SU-DHL-6 (cell line): Measurements from ENCODE around the gene ANTXR2.

Experiments
- H2AFZ ChIP-seq: fragments of 200-600 bp; sonication (generic); 2 replicates; pipeline ENCODE4 v1.6.1; 2014; ENCODE audit warnings: low read depth, mild to moderate bottlenecking, moderate library complexity, mixed read lengths, antibody characterized with exemption, low read length; ENCODE audit not compliant: severe bottlenecking
- H3F3A ChIP-seq: fragments of 200-600 bp; shearing (Covaris generic); 2 replicates; pipeline ENCODE4 v1.6.0; 2016; ENCODE audit warnings: antibody characterized with exemption, mild to moderate bottlenecking; ENCODE audit not compliant: insufficient read depth
- H3K27ac ChIP-seq: fragments of 200-600 bp; sonication (generic); 2 replicates; pipeline ENCODE4 v1.5.1; 2016; ENCODE audit warnings: low read depth, mild to moderate bottlenecking, low read length, moderate library complexity, mixed read lengths
- H3K27me3 ChIP-seq: fragments of 200-600 bp; sonication (generic), shearing (Covaris generic); 2 replicates; pipeline ENCODE4 v1.6.0; 2014; ENCODE audit warnings: mild to moderate bottlenecking, low read length
- H3K36me3 ChIP-seq: fragments of 200-600 bp; sonication (generic); 2 replicates; pipeline ENCODE4 v1.6.1; 2014; ENCODE audit warnings: mild to moderate bottlenecking, low read length, mixed read lengths
- H3K4me2 ChIP-seq: fragments of 300-600, 200-600 bp; shearing (Covaris generic), sonication (generic); 2 replicates; pipeline ENCODE4 v1.6.0; 2014; ENCODE audit warnings: low read length, low read depth, mild to moderate bottlenecking; ENCODE audit not compliant: poor library complexity, severe bottlenecking
- H3K4me3 ChIP-seq: fragments of 200-600 bp; sonication (generic); 2 replicates; pipeline ENCODE4 v1.5.1; 2014; ENCODE audit warnings: antibody characterized with exemption, low read length, mild to moderate bottlenecking, mixed read lengths; ENCODE audit not compliant: insufficient read depth, poor library complexity, severe bottlenecking
- H3K79me2 ChIP-seq: fragments of 200-600 bp; sonication (generic); 2 replicates; pipeline ENCODE4 v1.6.1; 2014; ENCODE audit warnings: mild to moderate bottlenecking, low read length, moderate library complexity; ENCODE audit not compliant: insufficient read depth
- H3K9ac ChIP-seq: fragments of 200-600 bp; sonication (generic); 2 replicates; pipeline ENCODE4 v1.7.0; 2014; ENCODE audit warnings: mild to moderate bottlenecking, low read length
- H3K9me2 ChIP-seq: fragments of 200-600 bp; sonication (generic); replicated peaks from 2 replicates; pipeline ENCODE4 v1.6.1; 2014; ENCODE audit warnings: low read length; ENCODE audit not compliant: insufficient read depth
- H3K9me3 ChIP-seq: fragments of 200-600 bp; sonication (generic); 2 replicates; pipeline ENCODE4 v1.6.1; 2014; ENCODE audit warnings: low read length, mixed read lengths; ENCODE audit not compliant: insufficient read depth
- H4K20me1 ChIP-seq: fragments of 200-600 bp; sonication (generic); 2 replicates; pipeline ENCODE4 v1.6.1; 2014; ENCODE audit warnings: low read depth, mild to moderate bottlenecking, antibody characterized with exemption, low read length, moderate library complexity, mixed read lengths
- EZH2phosphoT487 ChIP-seq: fragments of 200-600 bp; sonication (generic), shearing (Covaris generic); conservative IDR thresholded peaks from 2 replicates; pipeline ENCODE4 v1.6.1; 2018; ENCODE audit warnings: mild to moderate bottlenecking, antibody characterized with exemption, low read length, moderate library complexity, mixed read lengths
- TF ChIP-seq, protein P1 (sequence below): fragments of 200-600 bp; sonication (generic); IDR thresholded peaks from one replicate; pipeline ENCODE4 v1.5.1; 2017; ENCODE audit warnings: antibody characterized with exemption, mild to moderate bottlenecking, low read length, moderate library complexity; ENCODE audit not compliant: insufficient read depth, poor library complexity, severe bottlenecking

The ANTXR2 gene

GRCh38 chr4:79863333-79863732 lies 209.7 kb downstream of the ANTXR2 start:
- H3K9me3 ChIP-seq: no peaks in the 10 kb centered on the region
- H3K27me3 ChIP-seq: no peaks in the 10 kb centered on the region
- no peak overlapping the region for H2AFZ ChIP-seq
- no peak overlapping the region for H3K9ac ChIP-seq
- no peaks in the 10 kb centered on the region for H3K79me2 ChIP-seq
- H3K4me3 ChIP-seq: no peak overlapping the region
- no peaks in the 10 kb centered on the region for H3F3A ChIP-seq
- no peaks in the 10 kb centered on the region for H4K20me1 ChIP-seq
- no peaks in the 10 kb centered on the region for H3K9me2 ChIP-seq
- no peaks in the 10 kb centered on the region for H3K36me3 ChIP-seq
- H3K27ac ChIP-seq: no peak overlapping the region
- TF ChIP-seq, protein P1, sequence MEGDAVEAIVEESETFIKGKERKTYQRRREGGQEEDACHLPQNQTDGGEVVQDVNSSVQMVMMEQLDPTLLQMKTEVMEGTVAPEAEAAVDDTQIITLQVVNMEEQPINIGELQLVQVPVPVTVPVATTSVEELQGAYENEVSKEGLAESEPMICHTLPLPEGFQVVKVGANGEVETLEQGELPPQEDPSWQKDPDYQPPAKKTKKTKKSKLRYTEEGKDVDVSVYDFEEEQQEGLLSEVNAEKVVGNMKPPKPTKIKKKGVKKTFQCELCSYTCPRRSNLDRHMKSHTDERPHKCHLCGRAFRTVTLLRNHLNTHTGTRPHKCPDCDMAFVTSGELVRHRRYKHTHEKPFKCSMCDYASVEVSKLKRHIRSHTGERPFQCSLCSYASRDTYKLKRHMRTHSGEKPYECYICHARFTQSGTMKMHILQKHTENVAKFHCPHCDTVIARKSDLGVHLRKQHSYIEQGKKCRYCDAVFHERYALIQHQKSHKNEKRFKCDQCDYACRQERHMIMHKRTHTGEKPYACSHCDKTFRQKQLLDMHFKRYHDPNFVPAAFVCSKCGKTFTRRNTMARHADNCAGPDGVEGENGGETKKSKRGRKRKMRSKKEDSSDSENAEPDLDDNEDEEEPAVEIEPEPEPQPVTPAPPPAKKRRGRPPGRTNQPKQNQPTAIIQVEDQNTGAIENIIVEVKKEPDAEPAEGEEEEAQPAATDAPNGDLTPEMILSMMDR: no peak
- no peak for TF ChIP-seq EZH2phosphoT487
- H3K4me2 ChIP-seq: no peak overlapping the region

DNA sequence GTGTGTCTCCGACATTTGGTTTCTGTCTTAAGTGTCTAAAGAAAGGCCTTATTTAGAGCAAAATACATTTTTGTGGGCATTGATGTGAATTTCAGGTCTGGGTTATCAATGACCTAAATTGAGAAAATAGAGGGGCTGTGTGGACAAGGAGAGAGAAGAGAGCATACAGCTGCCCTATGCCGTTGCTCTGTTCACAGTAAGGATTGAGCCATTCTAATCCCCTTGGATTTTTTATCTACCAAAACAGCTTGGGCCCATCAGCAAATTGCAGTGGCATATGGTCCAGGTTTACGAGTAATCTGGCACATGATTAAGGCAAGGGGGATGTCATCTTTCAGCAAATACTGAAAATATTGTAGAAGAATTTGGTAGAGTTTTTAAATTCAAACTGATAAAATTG lies 210.2 kb downstream of the ANTXR2 start:
- H3K9ac ChIP-seq: no peak overlapping the region

DNA sequence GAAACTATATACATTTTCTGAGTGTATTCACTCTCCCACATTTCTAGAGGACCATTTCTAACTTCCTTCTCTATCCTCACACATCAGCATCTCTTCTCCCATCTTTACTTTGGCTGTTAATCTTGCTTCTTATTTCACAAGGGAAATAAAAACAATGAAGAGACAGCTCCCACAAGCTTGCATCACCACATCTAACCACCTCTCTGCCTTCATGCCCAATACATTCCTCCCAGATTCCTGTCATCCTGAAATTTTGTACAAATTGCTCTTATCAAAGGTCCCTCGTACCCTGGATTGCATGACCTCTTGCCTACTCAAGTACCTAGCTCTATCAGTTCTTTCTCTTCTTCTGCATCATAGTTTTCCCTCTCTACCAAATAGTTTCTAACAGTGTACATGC lies 215.2 kb downstream of the ANTXR2 start:
- Histone ChIP-seq H3K27me3 (no peaks in the 10 kb centered on the region), H3K27ac (no peak overlapping the region), H3F3A (no peaks in the 10 kb centered on the region), H3K4me3 (no peak overlapping the region), H4K20me1 (no peaks in the 10 kb centered on the region), H3K9me3 (no peaks in the 10 kb centered on the region), H3K36me3 (no peaks in the 10 kb centered on the region), H3K9ac (no peak overlapping the region), H3K4me2 (no peak overlapping the region), H3K79me2 (no peaks in the 10 kb centered on the region), H2AFZ (no peak overlapping the region), H3K9me2 (no peaks in the 10 kb centered on the region)
- no peak for TF ChIP-seq EZH2phosphoT487
- TF ChIP-seq, protein P1: no peak

More for the DNA sequence above, 210.2 kb downstream of the ANTXR2 start:
- H3K27me3 ChIP-seq: no peaks in the 10 kb centered on the region
- H3K4me3 ChIP-seq: no peak overlapping the region
- H3K27ac ChIP-seq: no peak overlapping the region
- no peaks in the 10 kb centered on the region for H3K9me3 ChIP-seq
- no peaks in the 10 kb centered on the region for H4K20me1 ChIP-seq
- no peak for TF ChIP-seq EZH2phosphoT487
- TF ChIP-seq, protein P1: no peak
- H3K79me2 ChIP-seq: no peaks in the 10 kb centered on the region
- H3K9me2 ChIP-seq: no peaks in the 10 kb centered on the region
- H3F3A ChIP-seq: no peaks in the 10 kb centered on the region
- H2AFZ ChIP-seq: no peak overlapping the region
- H3K4me2 ChIP-seq: no peak overlapping the region
- H3K36me3 ChIP-seq: no peaks in the 10 kb centered on the region
